GM19035 (cell line): Measurements from ENCODE around the gene CAPS2.
"Not testable (repeated sequence)": the region's sequence is repeated elsewhere in the genome, so short reads cannot be mapped to it uniquely, and the experiment has no call there.

ENCODE experiments used
- ATAC-seq: cut with Tn5 transposase; IDR thresholded peaks from one replicate; pipeline ENCODE4 v1.9.1; 2021; ENCODE audit not compliant: unreplicated experiment

Gene CAPS2

DNA sequence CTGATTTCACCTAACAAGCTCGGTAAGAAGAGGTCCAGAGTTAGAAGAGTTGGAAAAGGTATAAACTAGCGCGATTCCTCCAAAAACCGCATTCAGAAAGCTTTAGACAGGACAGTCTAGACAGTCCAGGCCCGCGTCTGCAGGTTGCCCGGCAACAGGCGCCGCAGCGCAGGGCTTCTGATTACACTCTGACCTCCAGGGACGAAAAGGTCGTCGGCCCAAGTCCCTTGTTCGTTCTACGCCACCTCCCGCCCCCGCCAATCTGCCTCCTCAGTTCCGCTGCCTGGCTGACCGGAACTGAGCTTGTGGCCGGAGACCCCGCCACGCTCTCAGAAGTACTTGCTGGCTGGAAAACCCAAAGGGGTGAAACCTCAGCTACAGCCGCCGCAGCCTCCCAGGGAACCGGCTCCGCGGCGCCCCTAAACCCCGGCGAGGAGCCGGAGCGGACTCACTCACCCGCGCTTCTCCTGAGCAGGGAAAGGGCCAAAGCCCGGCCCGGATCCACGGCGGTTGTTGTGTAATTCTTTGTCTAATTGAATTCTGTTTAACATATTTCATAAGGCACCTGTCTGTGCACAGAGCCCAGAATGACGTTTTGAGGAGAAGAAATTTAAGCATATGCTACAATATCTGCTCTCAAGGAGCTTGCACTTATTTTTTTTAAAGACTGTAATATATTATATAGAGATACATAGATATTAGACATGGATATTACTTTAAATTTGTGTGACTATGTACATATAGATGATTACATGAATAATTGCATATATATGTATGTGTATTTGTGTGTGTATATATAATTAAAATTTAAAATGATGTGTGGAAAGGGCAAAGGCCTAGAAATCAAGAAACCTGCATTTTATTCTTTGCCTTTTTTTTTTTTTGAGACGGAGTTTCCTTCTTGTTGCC, at the start of gene CAPS2:
Gene CAPS2 (minus strand): TSS at position 407 of the 909 bp plus-strand sequence. CDS start 3,826 bp downstream, outside the sequence.
- peak; percentile 86 for ATAC-seq

DNA sequence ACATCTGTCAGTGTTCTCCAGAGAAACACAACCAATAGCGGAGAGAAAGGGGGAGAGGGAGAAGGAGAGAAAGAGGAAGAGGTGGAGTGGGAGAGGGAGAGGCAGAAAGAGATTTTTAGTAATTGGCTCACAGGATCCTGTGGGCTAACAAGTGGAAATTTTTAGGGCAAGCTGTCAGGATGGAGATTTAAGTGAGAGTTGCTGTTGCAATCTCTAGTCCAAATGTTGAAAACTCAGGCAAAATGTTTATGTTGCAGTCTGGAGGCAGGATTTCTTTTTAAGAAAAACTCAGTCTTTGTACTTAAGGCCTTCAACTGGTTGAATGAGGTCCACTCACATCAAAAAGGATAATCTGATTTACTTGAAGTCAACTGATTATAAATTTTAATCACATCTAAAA, 48.2 kb upstream of the CAPS2 start:
- ATAC-seq, result no peak

DNA sequence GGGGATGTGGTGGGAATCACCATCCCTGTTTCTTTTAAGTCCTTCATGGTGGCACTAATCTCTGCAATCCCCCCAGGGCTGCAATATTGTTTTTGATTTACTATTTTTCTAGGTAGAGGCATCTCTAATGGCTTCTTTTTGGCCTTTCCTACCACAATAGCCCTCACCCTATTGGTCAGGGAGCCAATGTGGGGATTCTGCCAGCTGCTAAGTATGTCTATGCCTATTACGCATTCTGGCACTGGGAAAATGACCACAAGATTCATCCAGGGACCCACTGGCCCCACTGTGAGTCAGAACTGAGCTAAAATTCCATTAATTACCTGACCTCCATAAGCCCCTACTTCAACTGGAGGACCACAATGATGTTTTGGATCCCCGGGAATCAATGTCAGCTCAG, 44.8 kb upstream of the CAPS2 start:
- ATAC-seq, result no peak

DNA sequence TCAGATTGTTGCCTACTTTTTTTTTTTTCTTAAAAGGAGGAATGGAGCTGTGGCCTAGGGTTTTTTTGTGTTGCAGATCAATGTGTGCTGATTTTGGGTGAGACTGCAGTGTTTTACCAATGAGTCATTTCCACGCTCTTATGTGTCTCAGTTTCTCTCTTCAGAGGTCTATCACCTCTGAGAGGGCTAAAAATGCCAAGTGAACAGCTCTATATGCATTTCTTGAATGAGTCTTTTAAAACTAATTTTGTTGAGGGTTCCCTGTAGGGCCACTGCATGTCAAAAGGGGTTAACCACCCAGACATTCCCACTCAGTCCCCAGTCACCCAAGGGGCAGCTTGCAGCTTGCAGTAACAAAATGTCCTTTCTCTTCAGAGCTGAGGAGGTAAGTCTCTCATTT, 36.5 kb upstream of the CAPS2 start:
- ATAC-seq, result peak; percentile 69

DNA sequence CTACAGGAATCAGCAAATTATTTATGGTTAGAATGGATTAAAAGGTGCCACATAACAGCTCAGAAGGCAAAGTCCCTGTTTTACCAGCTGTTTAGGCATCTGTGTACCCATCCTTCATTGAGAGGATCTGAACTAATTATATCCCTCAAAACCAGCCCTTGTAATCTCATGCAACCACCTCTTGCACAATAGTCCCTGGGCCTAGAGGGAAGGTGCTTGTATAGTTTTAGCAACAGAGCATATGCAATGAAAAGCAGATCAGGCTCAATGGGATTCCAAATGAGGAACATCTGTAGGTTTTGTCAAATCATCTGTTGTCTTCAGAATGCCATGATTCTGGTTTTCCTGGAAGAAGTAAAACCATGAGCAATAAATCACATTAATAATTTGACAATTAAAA, 34.8 kb upstream of the CAPS2 start:
- ATAC-seq, result no peak

DNA sequence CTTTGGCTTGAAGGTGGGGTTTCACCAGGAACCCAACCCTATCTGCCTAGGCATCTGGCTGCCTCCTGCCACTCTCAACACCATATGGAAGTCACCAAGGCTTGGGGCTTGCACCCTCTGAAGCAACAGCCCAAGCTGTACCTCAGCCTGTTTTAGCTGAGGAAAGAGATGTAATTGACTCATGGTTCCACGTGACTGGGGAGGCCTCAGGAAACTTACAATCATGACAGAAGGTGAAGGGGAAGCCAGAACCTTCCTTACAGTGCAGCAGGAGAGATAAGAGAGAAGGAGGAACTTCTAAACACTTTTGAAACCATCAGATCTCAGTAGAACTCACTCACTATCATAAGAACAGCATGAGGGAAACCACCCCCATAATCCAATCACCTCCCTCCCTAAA, 31.3 kb upstream of the CAPS2 start:
- no peak for ATAC-seq

DNA sequence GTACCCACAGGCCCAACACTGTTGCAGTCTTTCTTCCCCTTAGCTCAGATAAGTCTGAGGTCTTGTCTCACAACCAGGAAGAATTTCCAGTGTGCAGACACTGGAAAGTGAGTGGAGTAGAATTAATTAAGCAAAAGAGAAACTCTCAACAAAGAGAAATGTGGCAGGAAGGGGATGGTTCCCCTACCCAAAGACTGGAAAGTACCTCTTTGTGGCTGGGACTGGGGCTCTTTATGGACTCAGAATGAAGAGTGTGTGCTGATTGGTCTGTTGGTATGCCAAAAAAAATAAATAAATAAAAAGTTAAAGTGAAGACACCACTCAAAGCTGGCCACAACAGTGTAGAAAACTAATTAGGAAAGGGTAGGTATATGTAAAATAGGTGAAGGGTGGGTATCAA, 30.8 kb upstream of the CAPS2 start:
- ATAC-seq, result no peak

DNA sequence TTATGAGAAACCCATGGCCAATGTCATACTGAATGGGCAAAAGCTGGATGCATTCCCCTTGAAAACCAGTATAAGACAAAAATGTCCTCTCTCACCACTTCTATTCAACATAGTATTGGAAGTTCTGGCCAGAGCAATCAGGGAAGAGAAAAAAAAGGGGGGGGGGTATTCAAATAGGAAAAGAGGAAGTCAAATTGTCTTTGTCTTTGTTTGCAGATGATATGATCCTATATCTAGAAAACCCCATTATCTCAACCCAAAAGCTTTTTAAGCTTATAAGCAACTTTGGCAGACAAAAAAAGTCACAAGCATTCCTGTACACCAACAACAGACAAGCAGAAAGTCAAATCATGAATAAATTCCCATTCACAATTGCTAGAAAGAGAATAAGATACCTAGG, 23.9 kb upstream of the CAPS2 start:
- ATAC-seq, result no peak

DNA sequence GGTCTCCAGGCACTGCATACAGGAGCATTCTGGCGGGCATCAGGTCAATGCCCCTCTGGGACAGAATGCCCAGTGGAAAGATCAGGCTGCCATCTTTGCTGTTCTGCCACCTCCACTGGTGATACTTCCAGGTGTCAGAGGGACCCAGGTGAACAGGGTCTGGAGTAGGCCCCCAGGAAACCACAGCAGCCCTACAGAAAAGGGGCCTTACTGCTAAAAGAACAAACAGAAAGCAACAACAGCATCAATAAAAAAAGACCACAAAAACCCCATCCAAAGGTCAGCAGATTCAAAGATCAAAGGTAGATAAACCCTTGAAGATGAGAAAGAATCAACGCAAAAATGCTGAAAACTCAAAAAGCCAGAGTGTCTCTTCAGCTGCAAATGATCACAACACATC, 20.3 kb upstream of the CAPS2 start:
- no peak for ATAC-seq

DNA sequence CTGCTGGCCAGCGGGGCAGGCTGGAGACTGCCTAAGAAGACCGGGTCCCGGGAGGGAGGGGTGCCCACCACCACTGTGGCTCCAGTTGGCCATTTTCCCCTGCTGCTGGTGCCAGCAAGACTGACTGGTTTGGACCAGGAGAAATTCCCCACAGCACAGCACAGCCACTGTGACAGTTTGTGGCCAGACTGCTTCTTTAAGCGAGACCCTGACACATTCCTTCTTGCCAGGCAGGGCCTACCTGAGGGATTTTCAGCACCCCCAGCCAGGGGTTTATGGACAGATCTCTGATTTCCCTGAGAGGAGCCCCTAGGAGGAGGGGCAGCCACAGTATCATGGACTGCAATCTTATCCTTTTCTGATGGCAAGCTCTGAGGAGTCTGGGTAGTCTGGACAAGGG, 19.8 kb upstream of the CAPS2 start:
- no peak for ATAC-seq

DNA sequence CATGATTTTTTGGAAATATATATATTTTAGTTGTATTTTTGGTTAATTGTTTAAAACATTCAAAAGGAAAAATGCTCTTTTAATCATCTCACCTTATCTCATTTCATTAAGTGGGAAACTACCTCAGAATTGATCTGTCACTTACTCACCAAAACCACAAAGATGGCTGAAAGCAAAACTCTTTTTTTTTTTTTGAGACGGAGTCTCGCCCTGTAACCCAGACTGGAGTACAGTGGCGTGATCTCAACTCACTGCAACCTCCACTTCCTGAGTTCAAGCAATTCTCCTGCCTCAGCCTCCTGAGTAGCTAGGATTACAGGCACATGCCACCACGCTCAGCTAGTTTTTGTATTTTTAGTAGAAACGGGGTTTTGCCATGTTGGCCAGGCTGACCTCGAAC, 16.1 kb upstream of the CAPS2 start:
- not testable (repeated sequence) for ATAC-seq

DNA sequence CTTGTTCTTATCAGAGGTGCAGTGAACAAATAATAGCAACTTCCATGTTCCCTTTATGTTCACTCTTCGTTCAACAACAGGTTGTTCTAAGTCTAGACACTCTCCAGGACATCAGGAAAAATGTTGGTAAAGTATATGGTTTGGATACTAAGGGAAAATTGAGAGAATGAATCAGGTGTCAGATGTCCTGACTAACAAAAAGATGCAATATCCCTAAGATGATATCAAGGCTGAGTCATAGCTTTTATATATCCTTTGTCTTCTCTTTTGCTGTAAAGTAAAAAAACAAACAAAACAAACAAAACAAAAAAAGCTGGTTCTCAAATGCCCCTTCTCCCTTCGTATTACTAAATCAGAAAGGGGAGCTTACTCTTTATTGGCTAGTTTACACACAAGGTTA, 15.4 kb upstream of the CAPS2 start:
- no peak for ATAC-seq

DNA sequence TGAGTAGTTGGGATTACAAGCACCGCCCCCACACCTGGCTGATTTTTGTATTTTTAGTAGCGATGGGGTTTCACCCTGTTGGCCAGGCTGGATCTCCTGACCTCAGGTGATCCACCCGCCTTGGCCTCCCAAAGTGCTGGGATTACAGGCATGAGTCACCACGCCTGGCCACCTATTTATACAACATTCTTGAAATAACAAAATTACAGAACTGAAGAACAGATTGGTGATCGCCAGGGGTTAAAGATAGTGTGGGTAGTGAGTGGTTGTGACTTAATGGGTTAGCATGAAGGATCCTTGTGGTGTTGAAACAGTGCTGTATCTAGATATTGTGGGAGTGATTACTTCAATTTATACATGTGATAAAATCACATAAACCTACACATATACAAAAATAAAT, 11.7 kb upstream of the CAPS2 start:
- no peak for ATAC-seq

DNA sequence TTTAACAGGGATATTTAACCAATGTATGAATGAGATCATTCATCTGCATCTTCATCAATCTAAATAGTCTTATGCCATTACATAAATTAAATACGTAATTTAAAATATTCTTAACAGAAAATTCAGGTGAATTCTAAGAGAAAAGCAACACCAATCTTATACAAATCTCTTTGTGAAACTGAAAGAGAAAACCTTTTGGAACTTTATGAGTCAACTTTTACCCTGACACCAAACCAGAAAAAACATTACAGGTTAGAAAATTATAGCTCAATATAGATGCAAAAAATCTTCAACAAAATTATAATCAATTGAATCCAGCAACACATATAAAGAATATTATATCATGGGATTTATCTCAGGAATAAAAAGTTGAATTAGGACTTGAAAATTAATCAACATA, 7.8 kb upstream of the CAPS2 start:
- peak; percentile 58 for ATAC-seq

DNA sequence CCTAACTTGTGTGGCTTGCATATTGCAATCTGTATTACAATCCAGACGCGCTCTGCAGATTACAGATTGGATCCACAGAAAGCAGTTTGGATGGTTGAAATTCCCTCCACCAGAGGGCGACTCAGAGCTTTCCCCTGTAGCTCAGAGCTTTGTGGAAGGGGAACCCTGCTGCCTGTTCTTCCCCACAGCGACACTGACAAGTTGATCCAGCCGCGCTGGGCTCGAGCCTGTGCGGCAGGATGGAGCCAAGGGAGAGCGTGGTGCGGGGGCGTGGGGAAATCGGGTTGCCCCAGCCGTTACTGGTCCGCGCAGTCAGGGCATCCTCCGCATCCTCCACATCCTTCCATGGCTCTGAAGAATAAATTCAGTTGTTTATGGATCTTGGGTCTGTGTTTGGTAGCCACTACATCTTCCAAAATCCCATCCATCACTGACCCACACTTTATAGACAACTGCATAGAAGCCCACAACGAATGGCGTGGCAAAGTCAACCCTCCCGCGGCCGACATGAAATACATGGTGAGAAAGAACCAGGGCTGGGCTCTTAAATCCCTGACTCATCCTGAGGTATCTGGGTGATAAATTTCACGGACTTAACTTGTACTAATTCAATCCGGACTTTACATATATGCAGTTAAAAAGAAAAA, 4.4 kb upstream of the CAPS2 start, which contains the start of gene GLIPR1L1:
Gene GLIPR1L1 (plus strand): TSS at position 287 of the 647 bp plus-strand sequence. CDS start 59 bp downstream, at position 346.
- ATAC-seq, result peak; percentile 60

DNA sequence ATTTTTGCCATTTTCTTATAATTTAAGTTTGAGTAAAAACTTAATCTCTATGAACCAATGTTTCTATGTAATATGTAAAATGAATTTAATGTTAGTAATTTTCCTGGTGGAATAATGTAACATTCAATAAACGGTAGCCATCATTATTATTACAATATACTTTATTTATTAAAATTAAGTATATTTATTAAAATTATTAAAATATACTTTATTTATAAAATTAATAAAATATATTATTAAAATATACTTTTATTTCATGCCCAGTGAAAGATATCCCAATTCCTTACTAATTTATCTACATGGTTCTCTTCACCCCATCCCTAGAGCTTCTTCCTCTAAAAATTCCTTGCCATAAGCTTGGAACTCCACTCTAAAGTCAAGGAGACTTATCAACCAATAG, 2.5 kb downstream of the CAPS2 start:
- no peak for ATAC-seq

DNA sequence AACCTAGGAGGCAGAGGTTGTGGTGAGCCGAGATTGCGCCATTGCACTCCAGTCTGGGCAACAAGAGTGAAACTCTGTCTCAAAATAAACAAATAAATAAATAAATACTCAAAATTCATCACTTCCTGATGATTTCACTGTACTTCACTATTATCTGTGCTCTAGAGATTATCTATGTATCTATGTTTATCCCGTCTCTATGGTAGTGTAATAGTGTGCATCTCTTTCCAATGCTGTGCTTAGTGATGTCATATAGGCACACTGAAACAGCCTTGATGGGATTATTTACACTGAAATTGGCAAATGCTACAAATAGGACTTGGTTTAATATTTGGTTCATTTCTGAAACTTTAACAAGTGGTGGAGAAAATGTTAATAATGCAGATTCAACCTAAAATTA, 6.5 kb downstream of the CAPS2 start:
- no peak for ATAC-seq

DNA sequence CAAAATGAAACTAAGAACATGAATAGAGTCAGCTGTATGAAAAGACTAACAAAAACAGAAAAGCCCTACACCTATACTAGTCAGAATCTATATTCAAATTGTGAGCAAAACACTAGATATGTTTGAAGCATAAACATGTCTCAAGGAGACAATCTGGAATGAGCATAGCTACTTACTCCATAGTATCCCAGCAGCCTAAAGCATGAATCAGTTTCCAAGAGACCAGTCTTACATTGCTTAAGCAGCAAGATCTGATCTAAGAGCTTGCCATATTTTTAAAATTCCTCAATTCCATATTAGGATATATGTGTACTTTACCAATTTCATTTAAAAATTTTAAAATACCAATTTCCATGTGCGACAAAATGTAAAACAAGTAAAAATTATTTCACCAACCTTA, 7.7 kb downstream of the CAPS2 start:
- ATAC-seq, result no peak

DNA sequence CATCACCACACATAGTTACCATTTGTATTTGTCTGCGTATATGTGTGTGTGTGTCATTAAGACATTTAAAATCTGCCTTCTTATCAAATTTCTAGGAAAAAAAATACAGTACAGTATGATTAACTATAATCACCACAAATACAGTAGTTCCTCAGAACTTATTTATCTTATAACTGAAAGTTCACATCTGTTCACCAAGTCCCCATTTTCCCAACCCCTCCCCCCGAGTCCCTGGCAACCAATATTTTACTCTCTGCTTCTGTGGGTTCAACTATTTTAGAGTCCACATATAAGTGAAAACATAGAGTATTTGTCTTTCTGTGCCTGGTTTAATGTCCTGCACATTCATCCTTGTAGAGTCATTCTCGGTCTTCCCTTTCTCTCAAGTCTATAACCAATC, 12.3 kb downstream of the CAPS2 start:
- no peak for ATAC-seq

DNA sequence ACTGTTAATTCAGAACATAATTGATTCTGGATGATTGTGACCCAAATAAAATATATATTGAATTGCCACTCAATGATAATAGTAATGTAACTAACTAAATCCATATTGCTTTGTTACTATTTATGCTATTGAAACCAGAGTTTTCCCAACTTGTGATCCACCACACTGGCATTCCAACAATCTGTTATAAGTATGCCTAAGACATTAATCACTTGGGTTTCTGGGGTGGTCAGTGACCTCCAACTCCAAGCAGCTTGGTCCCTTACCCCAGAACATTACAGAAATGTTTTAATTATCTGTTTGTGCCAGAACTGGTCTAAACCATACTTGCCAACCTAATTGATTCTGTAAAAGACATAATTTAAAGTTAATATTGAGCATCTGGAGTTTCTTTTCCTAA, 14.6 kb downstream of the CAPS2 start:
- ATAC-seq, result no peak

DNA sequence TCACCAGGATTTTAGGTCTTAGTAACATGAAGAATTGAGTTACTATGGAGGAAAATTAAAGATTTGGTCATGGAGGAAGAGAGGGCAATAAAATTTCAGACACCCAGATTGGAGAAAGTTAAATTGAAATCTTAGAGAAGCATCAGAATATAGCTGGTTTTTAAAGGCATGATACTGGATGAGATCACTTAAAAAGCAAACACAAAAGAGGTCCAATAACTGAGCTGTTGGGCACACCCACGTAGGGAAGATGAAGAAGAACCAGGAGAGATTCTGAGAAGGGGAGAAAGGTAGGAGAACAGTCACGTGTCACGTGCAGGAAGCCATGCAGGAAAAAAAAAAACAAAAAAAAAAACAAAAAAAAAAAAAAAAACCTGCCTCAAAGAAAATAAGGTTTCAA, 18.8 kb downstream of the CAPS2 start:
- no peak for ATAC-seq

DNA sequence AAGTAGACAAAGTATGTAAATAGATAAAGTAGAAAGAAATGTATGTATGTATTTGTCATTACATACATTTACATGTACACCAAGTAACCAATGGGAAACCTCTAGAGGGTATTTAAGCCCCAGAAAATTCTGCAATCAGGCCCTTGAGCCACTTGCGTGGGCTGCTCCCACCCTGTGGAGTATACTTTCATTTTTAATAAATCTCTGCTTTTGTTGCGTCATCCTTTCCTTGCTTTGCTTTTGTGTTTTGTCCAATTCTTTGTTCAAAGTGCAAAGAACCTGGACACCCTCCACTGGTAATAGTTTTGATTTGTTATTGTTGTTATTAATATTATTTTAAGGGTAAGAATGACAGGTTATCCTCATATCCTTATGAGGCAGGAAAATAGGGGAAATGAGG, 21.8 kb downstream of the CAPS2 start:
- ATAC-seq, result no peak
